HG03571 (cell line): ENCODE measurements around the gene ABHD17C.

Experiments used
- ATAC-seq: cut with Tn5 transposase; IDR thresholded peaks from one replicate; pipeline ENCODE4 v1.9.1; 2021; ENCODE audit not compliant: unreplicated experiment

Gene ABHD17C

DNA sequence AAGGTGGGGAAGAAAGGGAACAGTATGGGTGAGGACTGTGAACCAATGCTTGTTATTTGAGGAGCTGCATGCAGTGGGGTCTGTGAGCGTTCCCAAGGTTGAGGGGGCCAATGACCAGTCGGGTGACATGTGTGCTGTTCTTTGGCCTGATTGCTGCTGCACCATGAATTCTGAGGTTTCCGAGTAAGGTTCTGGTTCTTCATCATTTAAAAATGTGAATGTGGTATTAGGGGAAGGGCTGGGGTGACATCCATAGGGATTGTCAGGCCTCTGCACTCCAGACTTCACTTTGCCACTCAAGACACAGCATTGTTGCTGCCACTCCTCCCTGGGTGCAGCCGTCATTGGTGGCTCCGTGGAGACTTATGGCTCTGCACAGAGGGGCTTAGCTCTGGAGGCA, 32.5 kb downstream of the ABHD17C start:
- ATAC-seq: no peak

DNA sequence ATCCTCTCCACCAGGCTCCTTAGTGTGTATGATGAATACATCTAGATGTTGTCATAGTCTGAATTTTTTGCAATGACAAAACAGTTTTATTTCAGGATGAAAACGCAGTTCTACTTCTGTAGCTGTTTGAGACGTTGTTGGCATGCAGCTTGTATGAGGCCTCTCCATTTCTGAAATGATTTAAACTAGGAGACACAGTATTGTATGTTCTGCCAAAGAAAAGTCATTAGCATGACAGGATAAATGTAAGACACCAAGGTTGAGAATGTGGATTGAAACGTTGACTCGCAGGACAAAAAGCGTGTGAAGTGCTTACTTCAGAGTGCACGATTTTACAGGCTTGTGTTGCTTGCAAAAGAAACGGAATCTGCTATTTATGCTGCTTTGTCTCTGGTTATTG, 35.3 kb downstream of the ABHD17C start:
- ATAC-seq: no peak

DNA sequence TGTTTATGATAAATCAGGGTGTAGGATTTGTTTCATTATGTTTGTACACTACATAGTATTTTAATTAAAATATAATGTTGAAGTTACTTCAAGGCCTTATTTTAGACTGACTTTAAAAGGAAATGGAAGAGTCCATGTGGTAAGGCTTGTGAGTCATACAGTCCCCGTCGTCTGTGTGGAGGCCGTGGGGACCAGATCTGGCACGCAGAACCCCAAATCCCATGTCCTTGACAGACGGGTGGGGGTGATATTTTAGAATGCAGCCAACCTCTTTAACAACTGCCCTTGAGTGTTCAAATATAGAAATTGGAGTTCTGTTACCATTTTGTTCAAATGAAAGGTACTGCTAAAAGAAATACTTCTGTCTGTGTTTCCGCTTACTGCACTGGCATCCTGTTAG, 35.8 kb downstream of the ABHD17C start:
- no peak for ATAC-seq

DNA sequence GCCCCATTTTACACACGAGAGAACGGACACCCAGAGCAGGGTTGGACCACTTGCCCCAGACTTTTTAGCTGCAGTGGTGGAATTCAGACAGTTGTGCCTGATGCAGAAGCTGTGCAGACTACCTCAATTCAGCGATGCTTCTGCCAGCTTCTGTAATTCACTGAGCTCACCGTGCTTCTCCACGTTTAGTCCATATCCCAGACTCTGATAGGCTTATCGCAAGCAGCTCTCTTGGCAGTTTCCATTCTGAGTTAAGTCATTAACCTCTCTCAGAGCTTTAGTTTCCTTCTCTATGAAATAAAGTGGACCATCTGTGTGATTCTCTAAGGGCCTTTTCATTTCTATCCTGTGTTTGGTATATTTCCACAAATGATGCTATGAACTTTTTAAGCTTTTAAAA, 37.1 kb downstream of the ABHD17C start:
- ATAC-seq: no peak

DNA sequence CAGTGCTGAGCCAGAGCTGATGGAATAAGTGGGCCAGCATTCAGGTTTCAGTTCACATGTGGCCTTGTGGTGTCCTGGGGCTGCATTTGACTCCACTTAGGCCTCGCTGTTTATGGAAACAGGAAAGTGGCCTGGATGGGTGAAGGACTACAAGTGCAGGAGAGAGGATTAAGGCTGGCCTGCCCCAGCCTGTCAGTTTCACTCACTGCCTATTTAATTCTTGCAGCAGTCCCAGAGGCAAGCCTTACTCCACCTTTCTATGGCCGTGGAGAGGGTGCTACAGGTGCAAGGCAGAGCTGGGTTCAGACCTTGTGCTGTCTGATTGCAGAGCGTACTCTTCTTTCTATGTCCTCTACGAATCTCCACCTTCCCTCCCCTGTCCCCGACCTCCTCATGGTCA, 37.7 kb downstream of the ABHD17C start:
- no peak for ATAC-seq

DNA sequence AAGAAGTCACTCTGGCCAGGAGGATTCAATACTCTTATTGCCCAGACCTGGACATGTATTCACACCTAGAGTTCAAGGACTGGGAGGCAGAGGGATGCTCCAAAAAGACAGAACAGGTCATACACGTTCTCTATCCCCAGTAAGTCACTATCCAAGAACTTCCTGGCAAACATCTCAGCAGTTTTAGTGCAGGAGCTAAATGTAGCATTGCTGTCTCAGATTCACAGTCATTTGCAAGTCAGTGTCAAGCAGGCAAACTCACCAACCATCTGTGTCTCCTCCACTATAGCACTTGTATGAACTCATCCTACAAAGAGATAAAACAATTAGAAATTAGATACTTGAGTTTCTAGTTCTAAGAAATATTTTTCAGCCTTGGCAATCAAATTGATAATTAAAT, 38.4 kb downstream of the ABHD17C start:
- ATAC-seq: no peak

DNA sequence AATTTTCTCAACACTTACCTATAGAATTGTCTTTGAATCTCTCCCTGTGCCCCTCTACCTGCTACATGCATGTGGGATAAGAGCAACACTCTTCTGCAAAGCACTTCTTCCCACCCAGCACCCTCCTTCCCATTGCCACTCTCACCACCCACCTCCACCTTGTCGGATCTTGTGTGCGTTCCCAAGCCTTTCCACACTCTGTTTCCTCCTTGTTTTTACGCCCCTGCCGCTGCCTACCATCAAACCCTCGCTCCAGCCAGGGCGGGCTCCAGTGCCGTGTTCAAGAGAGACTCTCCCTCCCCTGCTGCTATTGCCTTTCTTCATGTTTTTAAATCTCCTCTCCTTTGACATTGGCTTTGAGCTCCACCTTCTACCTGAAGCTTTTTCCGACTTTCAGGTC, 40.2 kb downstream of the ABHD17C start:
- no peak for ATAC-seq

DNA sequence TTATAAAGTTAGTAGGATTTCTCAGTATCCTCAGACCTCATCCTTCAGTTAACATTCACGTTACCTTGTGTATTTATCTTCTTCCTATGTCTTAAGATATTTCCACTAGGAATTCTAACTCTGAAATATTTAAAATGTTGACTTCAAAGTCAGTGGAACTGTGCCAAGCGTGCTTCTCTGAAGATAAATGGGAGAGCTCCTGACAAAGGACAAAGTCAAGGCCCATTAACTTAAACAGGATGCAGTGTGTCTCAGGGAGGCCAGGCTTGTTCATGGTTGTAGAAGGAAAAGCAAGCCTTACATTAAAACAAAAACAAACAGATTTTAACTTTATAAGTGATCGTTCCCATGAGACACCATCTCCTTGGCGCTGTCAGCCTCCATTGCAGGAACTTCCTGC, 41.5 kb downstream of the ABHD17C start:
- no peak for ATAC-seq

DNA sequence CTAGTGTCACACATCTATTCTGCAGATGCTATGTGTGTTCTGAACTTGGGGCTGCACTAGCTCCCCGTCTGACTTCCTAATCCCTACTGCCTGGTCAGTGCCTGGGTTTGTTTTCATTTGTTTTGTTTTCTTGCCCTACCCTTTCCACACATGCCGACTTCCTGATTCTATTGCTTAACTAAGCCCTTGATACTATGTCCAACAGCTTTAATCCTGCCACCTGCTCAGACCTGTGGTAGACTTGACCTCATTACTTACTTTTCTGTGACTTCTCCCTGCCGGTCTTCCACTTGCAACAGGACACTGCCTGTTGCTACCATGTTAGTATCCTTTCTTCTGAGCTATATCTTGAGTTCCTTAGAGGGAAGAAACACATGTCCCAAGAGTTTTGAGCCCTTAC, 44.8 kb downstream of the ABHD17C start:
- no peak for ATAC-seq

DNA sequence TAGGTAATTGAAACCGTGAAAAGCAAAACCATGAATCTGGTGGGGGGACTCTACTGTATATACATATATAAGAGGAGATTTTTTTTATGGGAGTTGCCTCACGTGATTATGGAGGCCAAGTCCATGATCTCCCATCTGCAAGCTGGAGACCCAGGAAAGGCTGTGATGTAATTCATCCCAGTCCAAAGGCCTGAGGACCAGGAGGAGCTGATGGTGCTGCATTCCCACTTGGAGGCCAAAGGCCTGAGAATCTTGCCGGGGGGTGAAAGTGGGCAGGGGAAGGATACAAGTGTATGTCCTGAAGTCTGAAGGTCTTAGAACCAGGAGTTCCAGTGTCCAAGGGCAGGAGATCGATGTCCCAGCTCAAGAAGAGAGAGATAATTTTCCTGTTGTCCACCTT, 47.0 kb downstream of the ABHD17C start:
- no peak for ATAC-seq

DNA sequence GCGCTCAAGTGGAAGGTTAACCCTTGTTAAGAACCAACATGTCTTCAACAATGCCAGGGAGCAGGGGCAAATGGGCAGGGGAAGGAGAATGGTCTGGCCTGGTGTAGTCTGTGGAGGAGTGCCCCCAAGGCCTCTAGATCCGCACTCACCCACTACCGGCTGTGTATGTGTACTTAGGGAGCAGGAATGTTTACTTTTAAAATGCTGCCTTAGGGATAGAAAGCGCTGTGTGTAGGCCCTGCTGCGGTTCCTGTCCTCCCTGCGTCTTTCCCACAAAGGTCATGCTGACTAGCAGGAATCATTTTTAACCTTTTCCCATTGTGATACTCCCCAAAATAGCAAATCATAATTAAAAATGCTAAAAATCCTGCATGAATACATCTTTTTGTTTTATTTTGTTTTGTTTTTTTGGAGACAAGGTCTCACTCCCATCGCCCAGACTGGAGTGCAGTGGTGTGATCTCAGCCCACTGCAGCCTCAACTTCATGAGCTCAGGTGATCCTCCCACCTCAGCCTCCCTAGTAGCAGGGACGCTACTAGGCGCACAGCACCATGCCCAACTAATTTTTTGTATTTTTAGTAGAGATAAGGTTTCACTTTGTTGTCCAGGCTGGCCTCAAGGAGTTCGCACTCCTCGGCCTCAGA, 48.2 kb downstream of the ABHD17C start:
- no peak for ATAC-seq

DNA sequence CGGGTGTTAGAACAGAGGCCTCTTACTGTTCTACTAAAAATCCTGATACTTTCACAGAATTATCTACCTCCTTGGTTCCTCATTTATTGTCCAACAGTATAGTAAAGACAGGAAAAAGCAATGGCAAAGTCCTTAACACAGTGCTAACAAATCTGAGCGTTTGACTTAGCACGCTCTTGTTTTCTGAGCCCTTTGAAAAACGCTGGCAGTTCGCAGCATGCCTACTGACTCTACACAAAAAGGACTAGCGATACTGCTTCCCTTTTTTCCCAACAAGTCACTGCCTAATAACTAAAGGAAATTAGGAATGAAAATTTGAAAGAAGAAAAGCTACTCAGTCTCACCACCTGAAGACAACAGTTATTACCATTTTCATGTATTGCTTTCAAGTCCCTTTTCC, 49.3 kb downstream of the ABHD17C start:
- ATAC-seq: no peak

DNA sequence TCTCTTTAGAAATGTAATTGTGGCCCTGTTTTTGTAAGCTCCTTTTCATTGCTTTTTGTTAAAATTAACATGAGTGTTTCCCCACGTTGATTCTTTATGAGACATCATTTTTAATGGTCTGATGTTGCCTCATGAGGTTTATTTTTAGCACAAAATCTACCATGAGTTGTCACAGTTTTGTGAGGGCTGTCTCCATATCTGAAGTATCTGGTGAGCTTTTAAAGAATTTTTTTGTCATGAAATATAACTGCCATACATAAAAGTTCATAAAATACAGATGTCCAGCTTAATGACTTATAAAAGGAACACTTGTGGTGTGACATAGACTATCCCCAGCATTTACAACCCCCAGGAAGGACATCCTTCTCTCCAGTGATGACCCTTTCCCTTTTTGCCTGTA, 49.7 kb downstream of the ABHD17C start:
- no peak for ATAC-seq

DNA sequence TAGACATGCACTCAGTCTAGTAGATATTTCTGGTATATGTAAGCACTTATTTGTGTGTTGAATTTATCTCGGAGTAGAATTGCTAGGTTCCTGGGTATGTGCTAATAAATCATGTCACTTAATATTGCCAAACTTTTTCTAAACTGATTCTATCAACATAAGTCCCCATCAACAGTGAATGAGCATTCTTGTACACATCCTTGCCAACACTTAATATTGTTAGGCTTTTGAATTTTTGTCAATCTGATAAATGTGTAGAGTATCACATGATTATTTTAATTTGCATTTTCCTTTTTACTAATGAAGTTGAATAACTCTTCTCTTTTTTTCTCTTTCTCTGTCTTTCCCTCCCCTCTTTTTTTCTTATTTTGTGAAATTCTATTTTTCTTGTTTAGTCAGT, 50.8 kb downstream of the ABHD17C start:
- ATAC-seq: no peak

DNA sequence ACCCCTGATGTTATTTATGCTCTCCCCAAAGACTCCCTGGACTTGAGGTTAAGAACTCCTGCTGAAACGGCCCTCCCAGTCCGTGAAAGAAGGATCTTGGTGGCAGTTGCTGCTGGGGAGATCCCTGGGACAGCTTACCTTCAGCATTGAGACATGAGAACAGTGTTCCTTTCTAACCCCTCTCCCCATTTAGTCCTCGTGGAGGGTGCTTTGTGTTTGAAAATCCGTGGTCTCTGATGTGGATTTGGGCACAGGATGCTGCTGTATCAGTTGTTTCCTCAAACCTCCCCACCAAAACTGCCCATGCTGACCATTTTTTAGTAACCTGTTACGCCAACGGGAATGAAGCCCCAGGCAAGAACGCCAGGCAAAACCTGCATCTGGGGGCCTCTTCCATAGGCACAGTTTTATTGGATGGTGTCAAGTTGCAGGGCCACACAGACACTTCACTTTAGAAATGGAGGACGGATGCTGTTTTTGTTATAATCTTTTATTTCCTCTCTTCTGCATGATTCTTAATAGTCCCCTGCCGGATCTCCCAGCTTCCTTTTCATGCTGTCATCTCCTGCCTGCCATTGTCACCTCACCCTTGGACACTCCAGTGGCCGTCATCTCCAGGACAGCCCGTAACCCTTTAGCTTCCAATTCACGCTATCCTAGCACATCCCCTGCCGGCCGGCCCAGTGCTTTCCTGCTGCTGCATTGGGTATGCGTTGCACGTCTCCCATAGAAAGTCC, 52.4 kb downstream of the ABHD17C start:
- ATAC-seq: no peak

DNA sequence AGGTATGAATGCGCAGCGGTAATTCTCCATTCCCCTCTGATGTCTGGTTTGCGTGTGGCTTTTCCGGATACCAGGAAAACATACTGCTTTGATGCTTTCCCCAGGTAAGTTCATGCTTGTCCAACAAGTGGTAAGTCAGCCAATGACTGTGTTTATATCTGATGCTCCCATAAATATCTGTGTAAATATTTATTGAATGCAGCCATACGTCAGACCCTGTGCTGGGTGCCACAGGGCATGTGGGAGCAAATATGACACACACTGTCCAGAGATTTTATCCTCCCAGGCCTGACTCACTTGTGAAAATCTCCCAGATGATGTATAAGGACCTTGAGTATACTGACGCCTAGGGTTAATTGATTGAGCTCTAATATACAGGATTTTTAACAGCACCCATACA, 54.5 kb downstream of the ABHD17C start:
- no peak for ATAC-seq

DNA sequence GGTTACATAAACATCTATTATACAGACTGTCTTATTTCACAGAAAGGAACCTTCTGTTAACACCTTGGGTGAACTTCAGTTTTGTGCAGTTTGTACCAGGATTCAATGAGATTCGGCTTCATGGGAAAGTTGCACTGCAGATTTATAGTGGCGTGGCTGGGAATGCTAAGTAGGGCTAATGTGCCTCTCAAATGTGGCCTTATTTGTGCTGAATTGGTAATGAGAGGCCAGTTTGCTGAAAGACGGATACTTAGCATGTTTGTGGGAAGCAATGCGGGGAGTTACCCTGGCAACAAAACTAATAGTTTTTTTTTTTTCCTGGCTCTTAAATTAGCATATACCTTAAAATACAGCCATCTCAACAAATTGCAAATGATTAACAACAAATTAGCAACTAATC, 55.5 kb downstream of the ABHD17C start:
- no peak for ATAC-seq

DNA sequence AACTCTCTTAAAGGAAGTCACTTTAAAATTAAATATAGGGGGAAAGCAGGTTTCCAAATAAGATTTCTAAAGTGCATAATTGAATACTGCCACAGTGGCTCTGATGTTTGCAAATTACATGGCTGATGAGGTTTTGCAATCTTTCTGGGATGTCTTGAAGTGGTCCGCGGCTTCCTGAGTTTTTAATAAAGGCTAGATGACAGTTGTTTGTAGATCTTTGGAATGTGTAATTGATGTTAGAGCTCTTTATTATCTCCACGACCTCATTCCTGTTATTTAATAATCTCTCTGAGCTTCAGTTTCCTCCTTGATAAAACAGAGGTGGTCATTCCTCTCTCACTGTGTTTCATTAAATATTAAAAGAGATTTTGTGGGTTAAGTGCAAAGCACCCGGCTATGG, 57.1 kb downstream of the ABHD17C start:
- no peak for ATAC-seq

DNA sequence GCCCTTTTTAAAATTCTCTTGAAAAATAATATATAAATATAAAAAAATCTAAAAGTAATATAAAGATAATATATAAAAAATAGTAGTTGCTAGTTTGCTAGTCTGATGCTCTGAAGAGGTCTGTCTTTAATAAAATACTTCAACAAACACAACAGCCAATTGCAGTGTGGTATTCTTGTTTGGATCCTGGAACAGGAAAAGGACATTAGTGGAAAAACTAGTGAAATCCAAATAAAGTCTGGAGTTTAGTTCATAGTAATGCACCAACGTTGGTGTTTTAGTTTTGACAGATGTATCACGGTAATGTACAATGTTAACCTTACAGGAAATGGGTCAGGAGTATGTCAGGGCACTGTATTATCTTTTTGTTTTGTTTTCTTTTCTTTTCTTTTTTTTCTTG, 58.1 kb downstream of the ABHD17C start:
- ATAC-seq: no peak

DNA sequence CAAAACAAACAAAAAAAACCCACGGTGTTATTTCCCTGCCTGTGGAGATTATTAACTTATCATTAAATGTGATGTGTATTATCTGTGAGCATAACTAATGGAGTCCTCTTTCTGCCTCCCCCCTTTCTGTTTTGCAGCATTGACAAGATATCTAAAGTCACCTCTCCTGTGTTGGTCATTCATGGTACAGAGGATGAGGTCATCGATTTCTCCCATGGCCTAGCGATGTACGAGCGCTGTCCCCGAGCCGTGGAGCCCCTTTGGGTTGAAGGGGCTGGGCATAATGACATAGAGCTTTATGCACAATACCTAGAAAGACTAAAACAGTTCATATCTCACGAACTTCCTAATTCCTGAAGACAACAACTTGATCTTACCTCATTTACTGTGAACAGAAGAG, 58.9 kb downstream of the ABHD17C start:
- ATAC-seq: no peak

DNA sequence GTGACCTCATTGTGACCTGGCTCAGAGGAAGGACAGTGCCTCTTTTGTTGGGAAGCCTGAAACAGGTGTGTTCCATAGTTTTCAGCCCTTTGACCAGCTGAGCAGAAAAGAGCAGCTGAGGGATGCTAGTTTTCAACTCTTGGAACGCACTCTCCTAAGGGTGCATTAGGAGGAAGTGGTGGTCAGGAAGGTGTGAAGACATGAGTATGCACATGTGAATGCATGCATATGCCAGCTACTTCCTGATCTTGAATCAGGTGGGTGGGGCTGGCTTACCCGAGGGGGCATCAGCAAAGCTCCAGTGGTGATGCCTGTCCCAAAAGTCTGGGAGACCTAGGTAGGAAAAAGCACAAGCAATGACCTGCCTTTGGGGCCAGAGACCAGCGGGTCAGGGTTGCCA, 60.8 kb downstream of the ABHD17C start:
- ATAC-seq: no peak

DNA sequence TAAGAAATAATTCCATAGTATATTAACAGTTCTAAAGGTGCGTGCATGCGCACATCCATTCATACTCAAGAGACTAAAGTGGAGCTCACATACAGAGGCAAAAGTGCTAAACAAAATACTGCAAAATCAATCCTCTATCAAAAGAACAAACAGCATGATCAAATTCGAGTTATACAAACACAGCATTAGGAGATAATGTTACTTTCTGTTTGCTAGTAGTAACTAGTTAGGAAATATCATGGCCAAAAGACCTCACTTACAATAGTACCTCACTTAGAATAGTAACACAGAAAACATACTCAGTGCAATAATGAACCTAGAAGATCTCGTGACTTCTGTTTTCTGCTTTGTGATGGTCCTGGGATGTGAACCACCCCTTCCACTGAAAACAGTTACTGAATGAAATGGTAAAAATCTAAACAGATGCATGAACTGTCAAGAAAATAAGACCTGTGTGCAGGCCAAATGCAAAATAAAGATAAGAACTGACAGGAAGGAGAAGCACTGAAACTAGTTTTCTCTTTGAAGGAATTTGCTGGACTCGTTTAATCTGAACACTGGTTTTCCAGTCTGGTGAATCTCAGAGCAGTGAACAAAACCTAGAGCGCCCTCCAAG, 63.1 kb downstream of the ABHD17C start:
- no peak for ATAC-seq

DNA sequence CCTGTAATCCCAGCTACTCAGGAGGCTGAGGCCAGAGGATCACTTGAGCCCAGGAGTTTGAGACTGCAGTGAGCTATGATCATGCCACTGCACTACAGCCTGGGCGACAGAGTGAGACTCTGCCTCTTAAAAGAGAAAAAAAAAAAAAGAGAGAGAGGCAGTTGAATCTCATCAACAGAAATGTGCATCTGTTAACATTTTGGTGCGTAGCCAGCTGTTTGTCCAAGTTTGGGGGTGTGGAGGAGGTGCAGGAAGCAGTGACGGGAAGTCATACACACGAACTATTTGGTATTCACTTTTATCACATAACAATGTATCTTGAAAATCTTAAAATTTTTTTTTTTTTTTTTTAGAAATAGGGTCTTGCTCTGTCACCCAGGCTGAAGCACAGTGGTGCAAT, 65.8 kb downstream of the ABHD17C start:
- ATAC-seq: no peak
